Breast epithelium (tissue), 4 donors: ENCODE data around the gene GCNT2. TPM values are rescaled to one million over a fixed set of nuclear protein-coding genes. Genes with fewer than 3 reads are reported as not detected.
"Not testable (repeated sequence)": the region's sequence is repeated elsewhere in the genome, so short reads cannot be mapped to it uniquely, and the experiment has no call there.

Source experiments
- DNase-seq, 2 donors: peaks; one replicate each; pipeline ENCODE4 v3.0.0-alpha.2; 2019; ENCODE audit warnings: low spot score in 2 of 2
- H3K27ac ChIP-seq, 2 donors: fragments of 200-600 bp; sonication (generic) in 1 of 2; one replicate each; pipeline ENCODE4 v1.5.1; 2016 to 2019; ENCODE audit warnings: mild to moderate bottlenecking in 1 of 2
- H3K27me3 ChIP-seq, 2 donors: fragments of 200-600 bp; sonication (generic) in 1 of 2; one replicate each; pipeline versions ENCODE4 v1.5.1 to v1.6.0; 2017 to 2019; ENCODE audit warnings: control low read depth in 1 of 2, mild to moderate bottlenecking in 1 of 2
- H3K36me3 ChIP-seq: fragments of 200-600 bp; one replicate; pipeline ENCODE4 v1.5.1; 2019
- H3K4me1 ChIP-seq, 2 donors: fragments of 200-600 bp; sonication (generic); one replicate each; pipeline ENCODE4 v1.5.1; 2016 to 2019; ENCODE audit warnings: control low read depth in 1 of 2
- H3K4me3 ChIP-seq, 3 donors: fragments of 200-600 bp; sonication (generic); 1 replicate in 2 of 3; 2 replicates in 1 of 3; pipeline ENCODE4 v1.5.1; 2016 to 2019; ENCODE audit warnings: mild to moderate bottlenecking in 3 of 3, moderate library complexity in 2 of 3
- H3K9me3 ChIP-seq, 2 donors: fragments of 200-600 bp; sonication (generic) in 1 of 2; one replicate each; pipeline ENCODE4 v1.5.1; 2016 to 2019; ENCODE audit warnings: control low read depth in 1 of 2
- CTCF ChIP-seq, 3 donors: fragments of 450-650 bp; IDR thresholded peaks; one replicate each; pipeline ENCODE4 v1.5.1; 2016 to 2017; ENCODE audit warnings: antibody characterized with exemption in 3 of 3, mild to moderate bottlenecking in 3 of 3, moderate library complexity in 3 of 3
- POLR2A ChIP-seq: fragments of 450-650 bp; IDR thresholded peaks from one replicate; pipeline ENCODE4 v1.6.1; 2016; ENCODE audit warnings: antibody characterized with exemption, mild to moderate bottlenecking, moderate library complexity
- POLR2AphosphoS5 ChIP-seq, 3 donors: sonication (generic); formaldehyde crosslinking; IDR thresholded peaks; one replicate each; pipeline ENCODE4 v1.6.1; 2017; ENCODE audit warnings: antibody characterized with exemption in 3 of 3
- intact Hi-C: fragments of 100-400 bp; cut with DNase I; formaldehyde crosslinking; loops from one replicate; pipeline ENCODE4 v1.15.1; 2023; ENCODE audit warnings: low total_unique reads
- total RNA-seq, 3 donors: library from RNA; depleted of rRNA; stranded (reverse); fragments of >200 nt; gene quantifications; one replicate each; pipeline ENCODE4 v1.1.0, GENCODE V29; 2016

GCNT2 gene
- total RNA-seq, 3 donors from 2014 or later = 1.4 to 22.0 (median 13.4) TPM

- no peak for DNase-seq
- Histone ChIP-seq H3K27me3 (no peaks in the 10 kb centered on the region), H3K27ac (no peak overlapping the region)
Observed at GRCh38 chr6:10613723-10614122, 92.6 kb downstream of the GCNT2 start.

GRCh38 chr6:10615675-10616074 lies 94.5 kb downstream of the GCNT2 start:
- Histone ChIP-seq H3K9me3 (no peaks in the 10 kb centered on the region), H3K27me3 (no peaks in the 10 kb centered on the region), H3K27ac (no peak overlapping the region), H3K36me3 (no peaks in the 10 kb centered on the region), H3K4me1 (no peaks in the 10 kb centered on the region), H3K4me3 (no peak overlapping the region)
- TF ChIP-seq POLR2A (no peak), POLR2AphosphoS5 (IDR thresholded peaks at IDR 0.05) (no peak)
- intact Hi-C loops = no loop called here
- no peak for DNase-seq

More at GRCh38 chr6:10613723-10614122, 92.6 kb downstream of the GCNT2 start:
- Histone ChIP-seq H3K36me3 (no peaks in the 10 kb centered on the region), H3K4me1 (no peaks in the 10 kb centered on the region), H3K4me3 (no peak overlapping the region), H3K9me3 (no peaks in the 10 kb centered on the region)
- intact Hi-C loops = no loop called here
- TF ChIP-seq POLR2A = no peak
- TF ChIP-seq POLR2AphosphoS5 (IDR thresholded peaks at IDR 0.05) = no peak
- no peak for TF ChIP-seq CTCF (IDR thresholded peaks at IDR 0.05)

GRCh38 chr6:10616266-10616665 lies 95.1 kb downstream of the GCNT2 start:
- H3K27ac ChIP-seq, H3K4me3 ChIP-seq, intact Hi-C loops: not testable (repeated sequence)

GRCh38 chr6:10617008-10617696 lies 96.0 kb downstream of the GCNT2 start:
- TF ChIP-seq POLR2AphosphoS5 (IDR thresholded peaks at IDR 0.05) = no peak
- TF ChIP-seq CTCF (IDR thresholded peaks at IDR 0.05) = no peak
- TF ChIP-seq POLR2A = no peak
- DNase-seq = no peak
- H3K4me3 ChIP-seq = no peak overlapping the region
- H3K36me3 ChIP-seq = no peaks in the 10 kb centered on the region
- H3K9me3 ChIP-seq = no peaks in the 10 kb centered on the region
- H3K27me3 ChIP-seq = no peaks in the 10 kb centered on the region
- intact Hi-C loops = no loop called here
- no peaks in the 10 kb centered on the region for H3K4me1 ChIP-seq
- H3K27ac ChIP-seq = no peak overlapping the region

More at GRCh38 chr6:10616266-10616665, 95.1 kb downstream of the GCNT2 start:
- H3K9me3 ChIP-seq, H3K4me1 ChIP-seq, DNase-seq, H3K27me3 ChIP-seq, H3K36me3 ChIP-seq: not testable (repeated sequence)

- no peak for DNase-seq
- Histone ChIP-seq H3K4me3 (no peak overlapping the region), H3K9me3 (no peaks in the 10 kb centered on the region), H3K27ac (no peak overlapping the region), H3K36me3 (no peaks in the 10 kb centered on the region), H3K4me1 (no peaks in the 10 kb centered on the region), H3K27me3 (no peaks in the 10 kb centered on the region)
- intact Hi-C loops = no loop called here
- TF ChIP-seq CTCF (IDR thresholded peaks at IDR 0.05) (no peak), POLR2A (no peak), POLR2AphosphoS5 (IDR thresholded peaks at IDR 0.05) (no peak)
Observed at GRCh38 chr6:10618409-10618808, 97.3 kb downstream of the GCNT2 start.

- TF ChIP-seq POLR2AphosphoS5 (IDR thresholded peaks at IDR 0.05) = no peak
- TF ChIP-seq POLR2A = no peak
- no peak for TF ChIP-seq CTCF (IDR thresholded peaks at IDR 0.05)
- intact Hi-C loops = no loop called here
- H3K27me3 ChIP-seq = no peaks in the 10 kb centered on the region
- no peak overlapping the region for H3K4me3 ChIP-seq
- no peak for DNase-seq
- no peaks in the 10 kb centered on the region for H3K4me1 ChIP-seq
- no peaks in the 10 kb centered on the region for H3K9me3 ChIP-seq
- H3K36me3 ChIP-seq = no peaks in the 10 kb centered on the region
- H3K27ac ChIP-seq = no peak overlapping the region
Observed at GRCh38 chr6:10621213-10621612, 100.1 kb downstream of the GCNT2 start.
